OCI-LY1 (cell line): ENCODE results near the gene LRRC1.

Source experiments
- CTCF ChIP-seq: fragments of 200-600 bp; sonication (generic), shearing (Covaris generic); IDR thresholded peaks from 2 replicates; pipeline ENCODE4 v1.5.1; 2017; ENCODE audit warnings: mild to moderate bottlenecking, antibody characterized with exemption, low read length, moderate library complexity, mixed read lengths
- EZH2 ChIP-seq: fragments of 200-600 bp; sonication (generic), shearing (Covaris generic); IDR thresholded peaks from 2 replicates; pipeline ENCODE4 v1.8.0; 2017; ENCODE audit warnings: borderline replicate concordance, mixed run types, mild to moderate bottlenecking, antibody characterized with exemption, low read length, moderate library complexity, mixed read lengths

- TF ChIP-seq CTCF (no peak), EZH2 (no peak)
These were observed 41.9 kb upstream of the LRRC1 start for GRCh38 chr6:53752856-53753255.
